Anterior cingulate cortex (tissue), 58 donors: ENCODE measurements around the gene METAP1D.

Experiments
- DNase-seq, 58 donors: peaks; one replicate each; lab custom pipeline; 2025; lab: John Stamatoyannopoulos, UW

The METAP1D gene

DNA sequence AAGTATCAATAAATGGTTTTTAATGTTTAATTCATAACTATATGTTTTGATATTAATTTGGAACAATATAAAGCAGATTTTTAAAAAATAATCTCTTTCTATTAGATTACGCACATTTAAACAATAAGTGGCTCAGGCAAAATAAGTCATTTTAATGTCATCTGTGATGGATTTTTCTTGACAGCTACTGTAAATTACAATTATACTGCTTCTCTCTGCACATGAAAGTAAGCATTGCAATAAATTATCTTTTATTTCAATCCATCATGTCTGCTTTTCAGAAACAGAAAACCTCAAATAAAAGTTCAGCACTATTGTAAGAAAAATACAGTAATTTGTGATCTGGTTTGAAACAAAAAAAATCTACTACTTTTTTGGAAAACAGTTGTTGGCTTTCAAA is 74.5 kb downstream of the METAP1D start:
- DNase-seq, result no peak

DNA sequence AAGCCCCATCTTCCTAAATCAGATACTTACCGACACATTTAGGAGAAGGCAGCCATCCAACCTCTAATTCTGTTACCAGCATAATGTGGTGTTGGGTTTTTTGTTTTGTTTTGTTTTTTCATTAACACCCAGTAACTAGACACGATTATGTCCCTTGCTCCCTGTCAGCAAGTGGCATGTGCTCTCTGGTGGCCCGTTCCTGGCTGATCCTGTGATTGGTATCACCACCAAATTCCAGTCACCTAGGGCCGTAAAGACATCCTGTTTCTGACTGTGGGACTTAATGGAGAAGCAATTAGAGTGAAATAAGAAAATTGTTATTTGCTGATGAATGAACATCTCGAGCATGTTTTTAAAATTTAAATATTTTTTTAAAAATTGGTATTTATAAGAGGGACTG is 79.7 kb downstream of the METAP1D start:
- DNase-seq, result no peak

DNA sequence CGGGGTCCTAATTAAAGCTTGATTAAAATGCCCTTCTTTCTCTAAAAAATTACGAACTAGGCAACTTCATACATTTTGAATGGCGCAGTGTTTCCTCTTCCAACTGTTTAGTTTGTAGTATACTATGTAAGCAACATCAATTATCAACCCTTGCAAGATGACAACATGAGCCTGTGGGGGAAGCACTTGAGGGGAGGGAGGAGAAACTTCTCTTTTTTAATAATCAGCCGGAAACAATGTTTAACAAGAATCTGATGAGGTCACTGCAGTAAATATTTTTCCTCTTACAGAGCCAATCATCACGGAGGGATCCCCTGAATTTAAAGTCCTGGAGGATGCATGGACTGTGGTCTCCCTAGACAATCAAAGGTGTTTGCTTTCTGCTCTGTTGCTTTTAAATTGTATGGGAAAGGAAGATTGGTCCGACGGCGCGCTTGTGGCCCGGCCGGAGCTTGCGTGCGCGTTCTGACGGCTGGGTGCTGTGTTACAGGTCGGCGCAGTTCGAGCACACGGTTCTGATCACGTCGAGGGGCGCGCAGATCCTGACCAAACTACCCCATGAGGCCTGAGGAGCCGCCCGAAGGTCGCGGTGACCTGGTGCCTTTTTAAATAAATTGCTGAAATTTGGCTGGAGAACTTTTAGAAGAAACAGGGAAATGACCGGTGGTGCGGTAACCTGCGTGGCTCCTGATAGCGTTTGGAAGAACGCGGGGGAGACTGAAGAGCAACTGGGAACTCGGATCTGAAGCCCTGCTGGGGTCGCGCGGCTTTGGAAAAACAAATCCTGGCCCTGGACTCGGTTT is 80.3 kb downstream of the METAP1D start:
- no peak for DNase-seq

DNA sequence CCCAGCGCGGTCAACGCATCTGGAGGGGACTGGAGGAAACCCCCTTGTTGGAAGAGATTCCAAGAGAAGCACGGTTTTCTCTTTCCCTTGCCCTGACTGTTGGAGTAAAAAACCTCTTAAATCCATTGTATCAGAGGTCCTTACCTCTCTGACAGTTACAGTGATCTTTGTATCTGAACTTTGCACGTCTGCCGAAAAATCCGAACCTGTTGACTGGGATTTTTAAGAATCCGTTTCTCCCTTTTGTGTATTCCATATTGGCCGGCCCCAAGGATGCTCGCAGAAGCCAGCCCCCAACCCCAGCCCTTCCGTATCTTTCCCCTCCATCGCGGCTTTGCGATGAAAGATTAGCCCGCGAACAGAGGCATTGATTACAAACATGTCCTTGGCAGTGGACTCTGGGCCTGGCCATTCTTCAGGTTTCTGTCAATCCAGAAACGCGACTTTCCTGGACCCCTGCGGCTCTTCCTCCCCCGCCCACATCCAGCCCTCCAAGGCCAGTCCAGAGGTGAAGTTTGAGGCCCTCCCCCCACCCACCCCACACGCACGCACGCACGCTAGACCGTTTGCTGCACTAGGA is 81.0 kb downstream of the METAP1D start:
- DNase-seq, result no peak

DNA sequence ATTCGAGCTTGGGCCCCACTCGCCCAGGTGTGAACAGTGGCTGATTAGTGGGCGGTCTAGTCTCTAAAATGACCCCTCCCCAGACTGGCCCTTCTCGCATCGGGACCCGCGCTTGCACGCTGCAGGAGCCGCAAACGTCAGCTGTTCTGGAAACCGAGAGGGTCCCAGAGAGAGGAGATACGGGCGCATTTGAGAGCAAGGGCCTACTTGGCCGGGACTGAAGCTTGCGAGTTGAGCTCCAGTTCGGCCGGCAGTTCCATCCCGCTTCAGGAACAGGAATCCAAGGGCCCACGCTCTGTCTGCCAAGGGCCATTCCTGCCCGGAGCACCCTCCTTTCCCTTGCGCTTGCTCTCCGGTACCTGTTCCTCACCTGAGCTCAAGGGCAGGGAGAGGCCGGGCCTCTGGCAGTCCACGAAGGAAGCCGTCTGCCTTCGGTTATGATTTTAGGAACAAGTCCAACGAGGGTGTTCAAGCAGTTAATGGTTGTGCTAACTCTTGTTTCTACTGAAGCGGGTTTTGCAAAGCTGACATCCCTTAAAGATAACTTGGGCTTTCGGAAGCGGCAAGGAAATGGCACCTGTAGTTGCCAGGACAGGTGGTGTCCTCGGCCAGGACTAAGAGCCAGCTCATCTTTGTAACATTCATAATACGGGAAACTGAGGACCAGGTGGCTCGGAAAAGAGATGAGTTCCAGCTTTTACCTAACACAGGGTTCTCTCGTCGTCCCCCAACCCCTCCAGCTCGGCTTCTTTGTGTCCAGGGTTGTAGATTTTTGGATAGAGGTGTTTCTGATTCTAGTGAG is 81.7 kb downstream of the METAP1D start:
- DNase-seq, result no peak

DNA sequence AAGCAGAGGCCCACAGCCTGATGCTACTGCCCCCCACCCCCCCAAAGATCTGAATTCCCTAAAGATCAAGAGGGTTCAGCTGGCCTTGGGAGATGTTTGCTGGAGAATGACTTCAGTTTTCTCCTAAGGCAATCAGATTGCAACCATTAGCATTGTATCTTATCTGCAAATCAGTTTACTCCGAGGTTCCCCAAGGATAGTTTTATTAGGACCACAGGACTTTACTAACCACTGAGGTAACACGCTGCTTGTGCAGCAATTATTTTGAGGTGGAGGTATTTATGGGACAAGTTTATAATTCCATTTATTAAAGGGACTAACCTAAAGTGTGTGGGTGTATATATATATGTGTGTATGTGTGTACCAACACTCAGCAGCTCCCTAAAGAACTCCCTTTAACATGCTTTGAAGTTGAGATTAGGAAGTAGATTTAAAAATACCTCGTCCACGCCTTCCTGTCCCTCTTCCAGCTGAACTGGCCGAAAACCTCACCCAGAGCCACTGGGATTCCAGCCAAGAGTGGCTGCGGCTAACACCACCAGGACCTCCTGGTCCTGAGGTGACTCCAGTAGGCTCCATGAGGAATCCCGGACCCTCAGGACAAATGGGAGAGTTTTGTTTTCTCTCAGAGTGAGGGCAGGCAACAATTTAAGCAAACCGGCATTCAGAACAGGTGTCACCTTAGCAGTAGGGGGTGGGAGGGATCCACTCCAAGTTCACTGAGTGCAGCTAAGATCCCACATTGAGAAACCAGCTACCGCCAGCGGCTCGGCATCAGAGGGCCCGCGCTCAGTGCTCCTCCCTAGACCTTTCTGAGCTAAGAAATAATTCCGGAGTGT is 82.6 kb downstream of the METAP1D start:
- no peak for DNase-seq

DNA sequence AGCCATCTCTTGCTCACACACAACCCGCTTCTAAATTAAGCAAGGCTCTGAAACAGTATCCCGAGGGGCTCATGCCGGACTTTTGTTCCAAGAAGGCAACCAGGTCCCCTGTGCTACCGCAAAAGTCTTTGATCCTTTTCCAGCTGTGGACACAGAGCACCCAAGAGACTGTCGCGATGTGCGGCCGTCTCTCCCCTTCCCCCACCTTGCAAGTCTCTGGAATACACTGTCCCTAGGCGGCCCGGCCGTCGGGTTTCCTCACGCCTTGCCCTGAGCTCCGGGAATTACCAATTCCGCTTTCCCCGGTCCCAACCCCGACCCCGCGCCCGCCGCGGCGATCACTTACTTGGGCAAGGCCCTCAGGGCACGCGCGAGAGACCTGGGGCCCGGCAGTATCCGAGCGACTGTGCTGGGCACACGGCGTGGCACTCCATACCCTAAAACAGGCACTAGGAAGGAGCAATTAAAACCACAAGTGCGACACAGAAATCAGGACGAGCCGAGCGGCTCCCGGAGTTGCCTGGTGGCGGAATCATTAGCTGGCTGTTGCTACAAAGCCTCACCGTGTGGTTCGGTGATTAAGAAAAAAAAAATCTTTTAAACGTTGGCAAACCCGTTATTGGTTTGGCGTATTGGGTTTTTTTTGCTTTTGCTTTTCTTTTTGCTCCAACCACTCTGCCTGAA is 83.3 kb downstream of the METAP1D start:
- DNase-seq, result no peak

DNA sequence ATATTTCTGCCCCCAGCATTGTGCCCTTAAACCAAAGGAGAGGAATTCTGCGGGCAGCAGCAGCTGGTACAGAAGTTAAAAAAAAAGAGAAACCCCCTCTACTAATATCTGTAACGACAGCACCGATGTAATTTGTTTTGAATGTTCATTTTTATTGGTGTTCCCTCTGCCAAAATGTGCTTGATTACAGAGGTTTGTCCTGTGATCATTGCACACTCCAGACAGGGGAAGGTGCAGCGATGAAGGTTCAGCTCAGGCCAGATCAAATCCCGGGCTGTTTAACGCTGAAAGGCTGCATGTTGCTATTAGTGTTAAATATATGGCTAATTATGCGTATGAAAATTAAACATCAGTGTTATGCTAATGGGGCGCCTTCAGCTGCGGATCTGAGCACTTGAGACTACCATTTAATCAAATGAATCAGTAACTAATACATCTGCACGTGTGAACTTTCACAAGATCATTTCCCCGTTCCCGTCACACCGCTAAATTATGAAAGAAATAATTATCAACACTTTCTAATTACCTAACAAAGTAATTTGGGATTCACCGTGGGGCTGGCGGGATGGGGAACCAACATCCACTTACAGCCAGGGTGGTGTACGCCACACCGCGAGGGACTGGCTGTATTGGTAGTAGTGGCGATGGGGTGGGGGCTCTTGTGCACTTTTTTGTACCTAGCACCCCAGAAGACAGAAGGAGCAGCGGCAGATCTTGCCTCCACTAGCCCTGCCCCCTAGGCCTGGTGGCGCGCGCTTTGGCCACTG is 84.1 kb downstream of the METAP1D start:
- no peak for DNase-seq

DNA sequence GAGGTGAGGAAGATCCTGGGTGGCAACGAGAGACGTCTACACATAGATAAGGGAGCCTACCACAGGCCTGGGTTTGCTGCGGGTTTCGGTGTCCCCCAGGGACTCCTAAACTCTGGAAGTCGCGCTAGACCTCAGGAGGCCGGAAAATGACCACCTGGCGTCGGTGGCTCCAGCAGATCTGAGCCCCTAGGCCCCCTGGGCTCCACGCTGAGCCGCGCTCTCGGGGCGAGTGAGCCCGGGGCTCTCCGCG is 84.6 kb downstream of the METAP1D start:
- no peak for DNase-seq

- peak in 47 of 58 donors; percentile 19 to 77 (median 49) for DNase-seq
Measured at GRCh38 chr2:172084645-172085459, 85.1 kb downstream of the METAP1D start.

- DNase-seq, result no peak
Measured at GRCh38 chr2:172085460-172086159, 85.9 kb downstream of the METAP1D start, which contains the start of gene DLX1. Gene DLX1, plus strand, starts transcription at chr2:172085507. Its CDS starts 171 bp downstream, at chr2:172085678.

DNA sequence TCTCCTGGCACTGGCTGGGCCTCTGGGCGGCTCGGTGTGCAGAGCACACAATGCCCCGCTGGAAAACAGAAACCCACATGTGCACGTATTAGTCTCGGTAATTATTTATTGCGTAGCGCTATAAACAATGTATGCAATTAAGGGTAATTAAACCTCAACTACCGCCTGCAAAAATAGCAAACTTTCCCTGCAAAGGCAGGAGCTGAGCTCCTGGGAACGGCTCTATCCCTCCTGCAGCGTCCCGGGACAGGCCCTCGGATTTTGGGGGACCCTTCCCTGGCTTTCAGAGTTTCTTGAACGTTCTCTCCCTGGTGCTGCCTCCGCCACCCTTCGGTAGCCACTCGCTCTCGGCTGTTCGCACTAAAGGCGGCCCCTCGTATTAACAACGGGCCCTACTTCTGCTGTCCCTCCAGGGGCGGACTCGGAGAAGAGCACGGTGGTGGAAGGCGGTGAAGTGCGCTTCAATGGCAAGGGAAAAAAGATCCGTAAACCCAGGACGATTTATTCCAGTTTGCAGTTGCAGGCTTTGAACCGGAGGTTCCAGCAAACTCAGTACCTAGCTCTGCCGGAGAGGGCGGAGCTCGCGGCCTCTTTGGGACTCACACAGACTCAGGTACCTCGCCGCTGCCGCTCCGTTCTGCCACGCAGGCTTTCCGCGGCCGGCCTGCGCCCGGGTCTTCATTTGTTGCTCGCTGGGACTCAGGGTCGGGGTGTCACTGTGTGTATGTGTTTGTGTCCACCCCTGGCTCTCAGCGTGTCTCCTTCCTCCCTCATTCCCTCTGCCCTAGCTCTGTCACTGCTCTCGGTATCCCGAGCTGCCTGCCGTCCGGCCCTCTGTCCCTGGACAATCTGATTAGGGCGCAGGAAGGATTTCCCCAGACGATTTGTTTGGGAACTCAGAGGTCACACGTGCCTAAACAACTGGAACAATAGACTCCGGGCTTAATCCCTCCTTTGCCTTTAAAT is 86.8 kb downstream of the METAP1D start:
- DNase-seq, result no peak

GRCh38 chr2:172087207-172087779 is 87.5 kb downstream of the METAP1D start:
- DNase-seq, result no peak

DNA sequence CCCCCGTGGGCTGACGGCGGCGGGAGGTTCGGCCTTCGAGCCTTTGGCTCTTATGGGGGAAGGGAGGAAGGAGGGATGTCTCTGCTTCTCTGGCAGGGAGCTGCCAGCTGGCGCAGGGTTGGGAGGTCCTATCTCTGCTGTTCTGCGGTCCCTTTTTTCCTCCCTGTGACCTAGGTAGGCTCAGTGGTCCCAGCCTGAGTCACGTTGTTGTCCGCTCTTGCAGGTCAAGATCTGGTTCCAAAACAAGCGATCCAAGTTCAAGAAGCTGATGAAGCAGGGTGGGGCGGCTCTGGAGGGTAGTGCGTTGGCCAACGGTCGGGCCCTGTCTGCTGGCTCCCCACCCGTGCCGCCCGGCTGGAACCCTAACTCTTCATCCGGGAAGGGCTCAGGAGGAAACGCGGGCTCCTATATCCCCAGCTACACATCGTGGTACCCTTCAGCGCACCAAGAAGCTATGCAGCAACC is 88.1 kb downstream of the METAP1D start:
- no peak for DNase-seq

DNA sequence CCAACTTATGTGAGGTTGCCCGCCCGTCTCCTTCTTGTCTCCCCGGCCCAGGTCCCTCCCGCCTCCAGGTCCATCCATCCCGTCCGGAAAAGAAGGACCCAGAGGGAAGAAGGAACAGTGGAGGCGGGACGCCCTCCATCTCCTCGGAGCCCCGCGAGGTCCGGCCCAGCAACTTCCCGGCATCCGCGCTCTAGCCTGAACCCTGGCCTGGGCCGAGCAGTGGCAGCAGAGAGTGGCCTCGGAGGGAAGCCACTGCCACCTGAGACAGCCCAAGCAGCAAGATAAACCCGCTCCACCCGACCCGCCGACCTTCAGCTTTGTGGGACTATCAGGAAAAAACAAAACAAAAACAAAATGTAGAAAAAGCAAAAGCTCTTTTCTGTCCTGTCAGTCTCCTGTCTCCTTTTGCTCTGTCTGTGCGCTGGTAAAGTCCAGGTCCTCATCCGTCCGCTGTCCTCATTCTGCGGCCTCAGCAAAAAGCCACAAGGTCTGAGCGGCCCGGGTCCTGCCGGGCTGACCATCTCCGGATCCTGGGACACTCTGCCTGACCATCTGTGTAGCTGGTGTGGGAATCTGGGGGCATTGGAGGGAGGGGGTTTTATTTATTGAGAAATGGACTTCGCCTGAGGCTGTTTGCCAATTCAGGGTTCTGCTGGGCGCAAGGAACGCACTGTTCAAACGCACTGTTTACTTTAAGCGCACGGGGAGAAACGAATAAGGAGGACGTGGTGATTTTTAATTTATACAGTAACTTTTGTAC is 88.7 kb downstream of the METAP1D start:
- DNase-seq, result no peak
